Smooth muscle cell (in vitro differentiated cells): ENCODE data around the gene TACR1. TPM values are rescaled to one million over a fixed set of nuclear protein-coding genes. Genes with fewer than 3 reads are reported as not detected.
A peak's percentile ranks its signal among the peaks of the same experiment; 100 is the strongest.

Experiments
- DNase-seq: peaks from one replicate; lab custom pipeline; 2025; ENCODE audit not compliant: unreplicated experiment; lab: John Stamatoyannopoulos, UW
- H2AFZ ChIP-seq: fragments of 200-600 bp; sonication (generic); 2 replicates; pipeline ENCODE4 v1.6.0; 2016; ENCODE audit warnings: antibody characterized with exemption, low read depth, mild to moderate bottlenecking
- H3F3A ChIP-seq: fragments of 200-600 bp; sonication (generic); 2 replicates; pipeline ENCODE4 v1.6.0; 2017; ENCODE audit warnings: antibody characterized with exemption, low read depth
- H3K27ac ChIP-seq: fragments of 200-600 bp; sonication (generic); 2 replicates; pipeline ENCODE4 v1.5.1; 2016; ENCODE audit warnings: low read depth, mild to moderate bottlenecking
- H3K27me3 ChIP-seq: fragments of 200-600 bp; sonication (generic); 2 replicates; pipeline ENCODE4 v1.6.1; 2016; ENCODE audit warnings: low read depth, mild to moderate bottlenecking
- H3K36me3 ChIP-seq: fragments of 200-600 bp; sonication (generic); 2 replicates; pipeline ENCODE4 v1.5.1; 2016; ENCODE audit warnings: low read depth
- H3K4me1 ChIP-seq: fragments of 200-600 bp; sonication (generic); 2 replicates; pipeline ENCODE4 v1.5.1; 2016; ENCODE audit warnings: low read depth
- H3K4me2 ChIP-seq: fragments of 200-600 bp; sonication (generic); 2 replicates; pipeline ENCODE4 v1.6.0; 2016; ENCODE audit warnings: mild to moderate bottlenecking
- H3K4me3 ChIP-seq: fragments of 200-600 bp; sonication (generic); 2 replicates; pipeline ENCODE4 v1.5.1; 2016; ENCODE audit warnings: mild to moderate bottlenecking
- H3K79me2 ChIP-seq: fragments of 200-600 bp; sonication (generic); 2 replicates; pipeline ENCODE4 v1.6.0; 2016; ENCODE audit warnings: low read depth, mild to moderate bottlenecking
- H3K9ac ChIP-seq: fragments of 200-600 bp; sonication (generic); 2 replicates; pipeline ENCODE4 v1.6.0; 2016; ENCODE audit warnings: low read depth
- H3K9me3 ChIP-seq: fragments of 200-600 bp; sonication (generic); replicated peaks from 2 replicates; pipeline ENCODE4 v1.5.1; 2016; ENCODE audit warnings: low read depth
- H4K20me1 ChIP-seq: fragments of 200-600 bp; sonication (generic); 2 replicates; pipeline ENCODE4 v1.6.0; 2016; ENCODE audit warnings: low read depth
- WGBS: methylation state at CpG from one replicate; pipeline ENCODE4 v1.1.7; 2016; ENCODE audit warnings: low lambda C conversion rate; 5-methylcytosine and 5-hydroxymethylcytosine counted together
- polyA plus RNA-seq: library from polyadenylated mRNA; unstranded; fragments of >200 nt; fragmentation: Nextera tagmentation; extraction: Ambion mirVana; gene quantifications from 2 replicates; pipeline ENCODE4 v1.2.1, GENCODE V29; 2016
- total RNA-seq: library from RNA; depleted of rRNA; stranded (reverse); fragments of >200 nt; gene quantifications from 2 replicates; pipeline ENCODE4 v1.2.3, GENCODE V29; 2014
- TF ChIP-seq, protein P1 (sequence below): fragments of 200-600 bp; sonication (generic); IDR thresholded peaks from 2 replicates; pipeline ENCODE4 v1.5.1; 2017; ENCODE audit warnings: borderline replicate concordance, mild to moderate bottlenecking, antibody characterized with exemption; ENCODE audit not compliant: insufficient read depth, poor library complexity, severe bottlenecking

Gene TACR1
- total and polyA plus RNA-seq, 2 experiments from 2014 or later = 0.93 to 4.5 TPM

DNA sequence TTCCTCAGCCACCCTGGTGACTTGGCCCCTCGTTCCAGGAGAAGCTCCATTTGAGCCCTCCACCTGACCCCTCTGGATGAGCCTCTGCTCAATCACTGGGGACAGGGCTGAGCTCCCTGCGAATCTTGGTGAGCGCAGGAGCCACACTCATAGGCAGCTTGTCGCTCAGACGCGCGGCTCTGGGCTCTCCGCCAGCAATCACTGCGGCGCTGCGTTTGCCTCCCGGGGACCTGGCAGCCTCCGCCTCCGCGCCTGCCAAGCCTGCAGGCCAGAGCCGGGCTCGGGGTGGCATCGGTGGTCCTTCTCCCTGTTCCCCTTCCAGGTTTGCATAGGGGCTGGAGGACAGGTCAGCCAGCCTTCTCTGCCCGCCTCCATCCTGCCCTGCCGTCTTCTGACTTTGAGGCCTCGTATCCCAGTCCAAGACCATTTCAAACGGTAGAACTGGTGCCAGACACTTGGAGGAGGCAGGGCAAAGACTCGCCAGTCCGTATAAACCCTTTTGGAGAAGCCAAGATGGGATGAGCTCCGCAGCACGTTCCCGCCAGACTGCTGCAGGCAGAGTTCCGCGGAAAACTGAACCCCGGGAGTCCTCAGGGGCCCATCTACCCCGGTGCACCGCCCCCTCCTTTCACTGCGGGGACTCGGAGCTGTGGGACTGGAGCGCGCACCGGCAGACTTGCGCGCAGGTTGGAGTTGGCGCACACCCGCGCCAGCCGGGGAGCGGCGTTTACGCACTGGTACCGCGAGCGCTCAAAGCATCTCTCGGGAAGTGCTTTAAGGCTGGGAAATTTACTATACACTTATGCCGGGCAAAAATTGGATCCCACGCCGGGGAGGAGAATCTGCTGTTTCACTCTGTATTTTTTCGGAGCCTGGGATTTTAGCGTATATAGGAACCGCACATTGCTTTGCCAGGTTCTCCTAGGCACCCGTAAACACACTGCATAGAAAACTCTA is 1.1 kb upstream of the TACR1 start:
- DNase-seq = no peak
- no peak overlapping the region for H3K9ac ChIP-seq
- WGBS = 3% methylated on average over 57 of the region's 57 CpGs

DNA sequence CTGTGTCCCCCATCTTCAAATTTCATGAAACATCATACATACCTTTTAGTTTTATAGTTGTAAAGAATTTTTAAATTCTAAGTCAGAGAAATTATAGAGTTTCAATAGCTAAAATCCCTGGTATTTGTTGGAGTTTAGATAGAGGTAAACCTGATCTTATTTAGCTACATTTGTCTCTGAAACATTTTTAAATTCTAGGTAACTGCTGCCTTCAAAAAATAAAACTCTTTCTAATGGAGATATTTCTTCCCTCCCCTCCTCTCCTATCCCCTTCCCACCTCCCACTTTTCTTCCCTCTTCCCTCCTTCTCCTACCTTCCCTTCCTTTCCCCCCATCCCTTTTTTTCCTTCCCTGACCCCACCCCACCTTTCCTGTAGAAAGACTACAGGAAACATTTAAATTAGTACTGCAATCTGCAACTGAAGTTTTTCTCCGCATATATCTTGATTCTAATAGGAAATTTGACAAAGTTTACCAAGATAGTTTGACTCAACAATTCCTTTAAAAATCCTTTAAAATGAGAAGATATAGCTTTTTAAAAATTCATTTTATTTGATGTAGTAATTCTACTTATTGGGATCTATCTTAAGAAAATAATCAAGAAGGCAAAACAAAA is 4.1 kb downstream of the TACR1 start:
- peaks cover 12% of the 10 kb centered on the region for H3K4me1 ChIP-seq
- no peaks in the 10 kb centered on the region for H3K9me3 ChIP-seq
- H4K20me1 ChIP-seq = no peaks in the 10 kb centered on the region
- no peaks in the 10 kb centered on the region for H3F3A ChIP-seq
- no peak overlapping the region for H3K4me2 ChIP-seq
- no peak overlapping the region for H3K9ac ChIP-seq
- H3K27ac ChIP-seq = no peak overlapping the region
- DNase-seq = no peak
- peaks cover 65% of the 10 kb centered on the region for H3K27me3 ChIP-seq
- WGBS = 88% methylated on average over 1 of the region's 1 CpG
- TF ChIP-seq, protein P1, sequence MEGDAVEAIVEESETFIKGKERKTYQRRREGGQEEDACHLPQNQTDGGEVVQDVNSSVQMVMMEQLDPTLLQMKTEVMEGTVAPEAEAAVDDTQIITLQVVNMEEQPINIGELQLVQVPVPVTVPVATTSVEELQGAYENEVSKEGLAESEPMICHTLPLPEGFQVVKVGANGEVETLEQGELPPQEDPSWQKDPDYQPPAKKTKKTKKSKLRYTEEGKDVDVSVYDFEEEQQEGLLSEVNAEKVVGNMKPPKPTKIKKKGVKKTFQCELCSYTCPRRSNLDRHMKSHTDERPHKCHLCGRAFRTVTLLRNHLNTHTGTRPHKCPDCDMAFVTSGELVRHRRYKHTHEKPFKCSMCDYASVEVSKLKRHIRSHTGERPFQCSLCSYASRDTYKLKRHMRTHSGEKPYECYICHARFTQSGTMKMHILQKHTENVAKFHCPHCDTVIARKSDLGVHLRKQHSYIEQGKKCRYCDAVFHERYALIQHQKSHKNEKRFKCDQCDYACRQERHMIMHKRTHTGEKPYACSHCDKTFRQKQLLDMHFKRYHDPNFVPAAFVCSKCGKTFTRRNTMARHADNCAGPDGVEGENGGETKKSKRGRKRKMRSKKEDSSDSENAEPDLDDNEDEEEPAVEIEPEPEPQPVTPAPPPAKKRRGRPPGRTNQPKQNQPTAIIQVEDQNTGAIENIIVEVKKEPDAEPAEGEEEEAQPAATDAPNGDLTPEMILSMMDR = no peak
- H3K79me2 ChIP-seq = no peaks in the 10 kb centered on the region
- no peak overlapping the region for H2AFZ ChIP-seq
- H3K4me3 ChIP-seq = no peak overlapping the region
- no peaks in the 10 kb centered on the region for H3K36me3 ChIP-seq

More for the DNA sequence above, 1.1 kb upstream of the TACR1 start:
- Histone ChIP-seq H3K9me3 (no peaks in the 10 kb centered on the region), H4K20me1 (no peaks in the 10 kb centered on the region), H3K4me2 (peak overlapping the region; percentile 89), H3K4me3 (peak overlapping the region; percentile 49), H3K79me2 (no peaks in the 10 kb centered on the region), H3F3A (no peaks in the 10 kb centered on the region), H3K27me3 (peaks cover 71% of the 10 kb centered on the region), H3K4me1 (peaks cover 16% of the 10 kb centered on the region), H3K27ac (no peak overlapping the region), H3K36me3 (no peaks in the 10 kb centered on the region), H2AFZ (peak overlapping the region; percentile 14)
- TF ChIP-seq, protein P1 = no peak

DNA sequence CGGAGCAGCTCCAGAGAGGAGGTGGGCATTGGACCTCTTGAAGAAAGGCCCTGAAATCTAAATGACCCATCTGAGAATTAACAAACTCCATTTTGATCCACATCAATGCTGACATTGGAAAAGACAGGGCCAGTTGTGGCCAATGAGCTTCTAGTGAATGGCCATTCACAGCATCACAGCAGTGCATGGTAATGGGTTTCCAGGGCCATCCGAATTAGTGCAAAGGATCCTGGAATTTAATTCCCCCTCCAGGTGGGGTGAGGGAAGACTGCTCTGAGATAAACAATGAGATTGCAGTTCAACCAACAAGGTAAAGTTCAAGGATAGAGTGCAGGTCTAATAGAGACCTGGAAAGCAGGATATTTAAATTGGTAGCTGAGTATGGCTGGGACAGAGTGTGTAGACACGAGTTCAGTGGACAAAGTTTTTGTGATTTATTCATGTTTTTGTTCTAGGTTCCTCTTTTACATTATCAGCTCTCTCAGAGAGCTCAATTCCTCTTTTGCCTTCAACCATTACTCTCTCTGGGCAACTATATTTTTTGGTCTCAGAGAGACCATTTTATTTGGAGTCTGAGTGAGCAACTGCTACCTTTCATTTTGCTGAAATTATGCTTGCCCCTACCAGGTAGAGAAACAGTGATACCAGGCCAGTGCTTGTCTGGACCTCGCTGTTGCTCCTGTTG is 5.0 kb downstream of the TACR1 start:
- H2AFZ ChIP-seq = no peak overlapping the region
- H3K27ac ChIP-seq = no peak overlapping the region
- no peaks in the 10 kb centered on the region for H3K36me3 ChIP-seq
- H3K4me2 ChIP-seq = no peak overlapping the region
- no peaks in the 10 kb centered on the region for H3K9me3 ChIP-seq
- H3K79me2 ChIP-seq = no peaks in the 10 kb centered on the region
- H4K20me1 ChIP-seq = no peaks in the 10 kb centered on the region
- peaks cover 3% of the 10 kb centered on the region for H3K4me1 ChIP-seq
- H3F3A ChIP-seq = no peaks in the 10 kb centered on the region
- no peak overlapping the region for H3K9ac ChIP-seq
- H3K4me3 ChIP-seq = no peak overlapping the region
- 84% methylated on average over 4 of the region's 4 CpGs for WGBS
- H3K27me3 ChIP-seq = peaks cover 58% of the 10 kb centered on the region
- DNase-seq = no peak
- TF ChIP-seq, protein P1 = no peak
